ENCODE results near the gene PSMD11. TPM values are rescaled to one million over a fixed set of nuclear protein-coding genes. Genes with fewer than 3 reads are reported as not detected.
A peak's percentile ranks its signal among the peaks of the same experiment; 100 is the strongest.
"Not testable (repeated sequence)": the region's sequence is repeated elsewhere in the genome, so short reads cannot be mapped to it uniquely, and the experiment has no call there.

The PSMD11 gene
- total RNA-seq, 3 donors from 2014 or later = 49.2 to 61.9 (median 56.6) TPM

- no peaks in the 10 kb centered on the region for H3K9me3 ChIP-seq
- intact Hi-C loops (cut with DNase I; ENCODE audit: low total_unique reads) = no loop called here
- H3K4me3 ChIP-seq = peak overlapping the region; percentile 98 to 99 (median 99)
- no peaks in the 10 kb centered on the region for H3K36me3 ChIP-seq
- H3K27me3 ChIP-seq = no peaks in the 10 kb centered on the region
- H3K4me1 ChIP-seq = peaks cover 0 to 3% of the 10 kb centered on the region in 2 donors
- peak overlapping the region in 1 of 2 donors; percentile 89 for H3K27ac ChIP-seq
- TF ChIP-seq POLR2A (IDR thresholded peaks at IDR 0.05) (no peak), CTCF (IDR thresholded peaks at IDR 0.05) (no peak), POLR2AphosphoS5 (IDR thresholded peaks at IDR 0.05) (no peak)
- DNase-seq (ENCODE audit: low spot score in 2 of 2) = no peak
These were observed 1.2 kb downstream of the PSMD11 start for GRCh38 chr17:32445497-32445896.

DNA sequence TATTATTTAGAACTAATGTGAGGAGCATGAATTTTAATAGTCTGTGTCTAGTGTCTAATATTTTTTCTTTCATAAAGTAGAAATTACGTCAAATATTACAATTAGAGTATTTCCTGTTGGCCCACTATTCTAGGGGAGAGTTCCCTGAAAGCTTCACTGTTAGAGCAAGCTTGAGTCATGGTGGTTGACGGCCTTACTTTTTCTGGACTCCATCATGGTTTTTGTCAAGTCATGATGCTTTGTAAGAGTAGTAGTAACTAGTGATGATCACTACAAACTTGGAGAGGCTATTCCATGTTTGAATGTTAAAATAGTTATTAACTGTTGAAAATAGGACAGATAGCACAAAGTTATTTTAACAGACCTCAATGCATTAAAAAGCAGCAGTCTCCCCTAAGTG is 1.7 kb downstream of the PSMD11 start:
- no peaks in the 10 kb centered on the region for H3K9me3 ChIP-seq
- TF ChIP-seq POLR2A (IDR thresholded peaks at IDR 0.05) (no peak), POLR2AphosphoS5 (IDR thresholded peaks at IDR 0.05) (no peak), CTCF (IDR thresholded peaks at IDR 0.05) (no peak)
- H3K36me3 ChIP-seq = no peaks in the 10 kb centered on the region
- H3K4me3 ChIP-seq = peak overlapping the region in 2 of 3 donors; percentile 98 to 99
- peaks cover 0 to 3% of the 10 kb centered on the region in 2 donors for H3K4me1 ChIP-seq
- no peak overlapping the region for H3K27ac ChIP-seq
- intact Hi-C loops (cut with DNase I; ENCODE audit: low total_unique reads) = no loop called here
- DNase-seq (ENCODE audit: low spot score in 2 of 2) = no peak
- no peaks in the 10 kb centered on the region for H3K27me3 ChIP-seq

GRCh38 chr17:32446949-32447348 is 2.6 kb downstream of the PSMD11 start:
- no peaks in the 10 kb centered on the region for H3K27me3 ChIP-seq
- no peak for TF ChIP-seq CTCF (IDR thresholded peaks at IDR 0.05)
- no peak for TF ChIP-seq POLR2A (IDR thresholded peaks at IDR 0.05)
- TF ChIP-seq POLR2AphosphoS5 (IDR thresholded peaks at IDR 0.05) = no peak
- H3K36me3 ChIP-seq = no peaks in the 10 kb centered on the region
- peaks cover 0 to 3% of the 10 kb centered on the region in 2 donors for H3K4me1 ChIP-seq
- intact Hi-C loops (cut with DNase I; ENCODE audit: low total_unique reads) = no loop called here
- H3K9me3 ChIP-seq = no peaks in the 10 kb centered on the region
- no peak for DNase-seq (ENCODE audit: low spot score in 2 of 2)
- no peak overlapping the region for H3K27ac ChIP-seq
- H3K4me3 ChIP-seq = no peak overlapping the region

GRCh38 chr17:32449963-32450362 is 5.7 kb downstream of the PSMD11 start:
- Histone ChIP-seq H3K27me3 (no peaks in the 10 kb centered on the region), H3K4me1 (no peaks in the 10 kb centered on the region), H3K4me3 (no peak overlapping the region), H3K9me3 (no peaks in the 10 kb centered on the region), H3K36me3 (no peaks in the 10 kb centered on the region), H3K27ac (no peak overlapping the region)
- intact Hi-C loops (cut with DNase I; ENCODE audit: low total_unique reads) = no loop called here
- no peak for DNase-seq (ENCODE audit: low spot score in 2 of 2)
- TF ChIP-seq POLR2AphosphoS5 (IDR thresholded peaks at IDR 0.05) (no peak), POLR2A (IDR thresholded peaks at IDR 0.05) (no peak), CTCF (IDR thresholded peaks at IDR 0.05) (no peak)

DNA sequence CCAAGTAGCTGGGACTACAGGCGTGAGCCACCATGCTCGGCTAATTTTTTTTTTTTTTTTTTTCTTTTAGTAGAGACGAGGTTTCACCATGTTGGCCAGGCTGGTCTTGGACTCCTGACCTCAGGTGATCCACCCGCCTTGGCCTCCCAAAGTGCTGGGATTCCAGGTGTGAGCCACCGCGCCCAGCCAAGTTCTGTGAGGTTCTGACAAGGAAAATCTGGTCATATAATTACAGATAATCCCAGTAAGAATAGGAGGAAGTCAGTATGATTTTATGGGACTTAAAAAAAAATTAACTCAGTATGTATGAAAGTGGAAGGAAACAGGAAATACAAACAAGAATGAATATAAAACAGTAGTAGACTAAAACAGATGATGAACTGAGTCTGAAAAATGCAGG is 6.1 kb downstream of the PSMD11 start:
- H3K4me1 ChIP-seq; H3K27me3 ChIP-seq; H3K9me3 ChIP-seq; H3K27ac ChIP-seq; DNase-seq (ENCODE audit: low spot score in 2 of 2); intact Hi-C loops (cut with DNase I; ENCODE audit: low total_unique reads); H3K36me3 ChIP-seq; H3K4me3 ChIP-seq: not testable (repeated sequence)

GRCh38 chr17:32451879-32452278 is 7.6 kb downstream of the PSMD11 start:
- Histone ChIP-seq H3K36me3 (no peaks in the 10 kb centered on the region), H3K27ac (no peak overlapping the region), H3K4me3 (no peak overlapping the region), H3K9me3 (no peaks in the 10 kb centered on the region), H3K27me3 (no peaks in the 10 kb centered on the region), H3K4me1 (no peaks in the 10 kb centered on the region)
- intact Hi-C loops (cut with DNase I; ENCODE audit: low total_unique reads) = no loop called here
- DNase-seq (ENCODE audit: low spot score in 2 of 2) = no peak
- no peak for TF ChIP-seq POLR2A (IDR thresholded peaks at IDR 0.05)
- no peak for TF ChIP-seq POLR2AphosphoS5 (IDR thresholded peaks at IDR 0.05)
- no peak for TF ChIP-seq CTCF (IDR thresholded peaks at IDR 0.05)
